ENCODE measurements around the gene HTT.

DNA sequence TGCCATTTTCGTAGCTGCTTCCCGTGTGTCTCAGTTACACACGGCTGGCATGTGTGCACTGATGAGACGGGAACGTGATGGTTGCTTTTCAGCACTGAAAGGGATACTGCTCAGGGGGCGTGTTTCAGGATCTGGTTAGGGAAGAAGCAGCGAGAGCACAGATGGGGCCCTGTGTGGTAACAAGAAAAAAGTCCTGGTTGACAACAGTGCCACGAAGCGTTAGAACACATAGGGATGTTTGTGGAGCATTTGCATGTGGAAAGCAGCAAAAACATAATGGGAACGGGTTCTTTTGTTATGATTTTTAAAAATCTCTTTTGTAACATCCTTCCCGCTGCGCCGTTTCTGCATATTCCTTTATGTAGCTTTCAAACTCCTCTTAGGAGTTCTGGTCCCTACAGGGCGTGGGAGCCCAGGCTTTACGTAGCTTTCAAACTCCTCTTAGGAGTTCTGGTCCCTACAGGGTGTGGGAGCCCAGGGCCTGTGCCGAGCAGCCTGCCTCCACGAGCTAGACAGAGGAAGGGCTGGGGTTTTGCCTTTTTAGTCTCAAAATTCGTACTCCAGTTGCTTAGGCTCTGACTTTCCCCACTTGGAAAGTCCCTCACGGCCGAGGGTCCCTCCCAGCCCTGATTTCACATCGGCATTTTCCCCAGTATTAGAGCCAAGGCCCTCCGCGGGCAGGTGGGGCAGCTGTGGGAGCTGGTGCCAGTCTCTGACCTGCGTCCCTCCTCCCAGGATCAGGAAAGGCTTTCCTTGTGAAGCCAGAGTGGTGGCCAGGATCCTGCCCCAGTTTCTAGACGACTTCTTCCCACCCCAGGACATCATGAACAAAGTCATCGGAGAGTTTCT lies 163.5 kb downstream of the HTT start:
- TF ChIP-seq, protein P1, sequence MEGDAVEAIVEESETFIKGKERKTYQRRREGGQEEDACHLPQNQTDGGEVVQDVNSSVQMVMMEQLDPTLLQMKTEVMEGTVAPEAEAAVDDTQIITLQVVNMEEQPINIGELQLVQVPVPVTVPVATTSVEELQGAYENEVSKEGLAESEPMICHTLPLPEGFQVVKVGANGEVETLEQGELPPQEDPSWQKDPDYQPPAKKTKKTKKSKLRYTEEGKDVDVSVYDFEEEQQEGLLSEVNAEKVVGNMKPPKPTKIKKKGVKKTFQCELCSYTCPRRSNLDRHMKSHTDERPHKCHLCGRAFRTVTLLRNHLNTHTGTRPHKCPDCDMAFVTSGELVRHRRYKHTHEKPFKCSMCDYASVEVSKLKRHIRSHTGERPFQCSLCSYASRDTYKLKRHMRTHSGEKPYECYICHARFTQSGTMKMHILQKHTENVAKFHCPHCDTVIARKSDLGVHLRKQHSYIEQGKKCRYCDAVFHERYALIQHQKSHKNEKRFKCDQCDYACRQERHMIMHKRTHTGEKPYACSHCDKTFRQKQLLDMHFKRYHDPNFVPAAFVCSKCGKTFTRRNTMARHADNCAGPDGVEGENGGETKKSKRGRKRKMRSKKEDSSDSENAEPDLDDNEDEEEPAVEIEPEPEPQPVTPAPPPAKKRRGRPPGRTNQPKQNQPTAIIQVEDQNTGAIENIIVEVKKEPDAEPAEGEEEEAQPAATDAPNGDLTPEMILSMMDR (IDR thresholded peaks at IDR 0.05) = no peak
- no peak for TF ChIP-seq POLR2A (IDR thresholded peaks at IDR 0.05)
